ENCODE measurements around the gene BCAP31. TPM values are rescaled to one million over a fixed set of nuclear protein-coding genes. Genes with fewer than 3 reads are reported as not detected.
A peak's percentile ranks its signal among the peaks of the same experiment; 100 is the strongest.

Gene BCAP31
- 60.6 TPM for total RNA-seq

DNA sequence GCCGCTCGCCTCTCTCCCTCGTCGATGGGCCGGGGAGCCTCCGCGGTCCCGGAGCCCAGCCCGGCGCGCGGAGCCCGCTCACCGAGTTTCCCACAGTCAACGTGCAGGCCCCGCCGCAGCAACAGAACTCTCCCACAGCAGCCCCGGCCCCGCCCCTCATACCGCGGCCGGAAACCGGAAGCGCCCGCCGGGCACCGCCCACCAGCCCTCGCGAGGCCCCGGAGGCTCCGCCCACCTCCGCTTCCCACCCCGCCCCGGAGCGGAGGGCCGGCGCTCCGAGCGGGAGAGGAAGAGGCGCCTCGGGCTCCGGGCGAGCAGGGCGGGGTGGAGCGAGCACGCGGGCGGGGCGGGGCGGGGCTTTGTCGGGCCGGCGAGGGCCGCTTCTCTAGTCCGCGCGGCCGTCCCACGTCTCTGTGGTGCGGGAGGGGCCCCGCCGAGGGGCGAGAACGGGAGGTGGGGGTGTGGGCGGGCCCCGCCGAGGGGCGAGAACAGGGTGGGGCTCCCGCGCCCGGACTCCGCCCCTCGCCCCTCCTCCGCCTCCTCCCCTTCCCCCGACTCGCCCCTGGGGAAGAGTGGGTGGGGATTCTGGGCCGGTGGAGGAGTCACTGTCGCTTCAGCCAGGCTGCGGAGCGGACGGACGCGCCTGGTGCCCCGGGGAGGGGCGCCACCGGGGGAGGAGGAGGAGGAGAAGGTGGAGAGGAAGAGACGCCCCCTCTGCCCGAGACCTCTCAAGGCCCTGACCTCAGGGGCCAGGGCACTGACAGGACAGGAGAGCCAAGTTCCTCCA, at the start of gene BCAP31, which contains the start of gene ABCD1:
TSS of gene BCAP31 (minus strand) at position 136 of the 787 bp plus-strand sequence. CDS start 1,143 bp downstream, outside the sequence.
TSS of gene ABCD1 (plus strand) at position 605 of the 787 bp plus-strand sequence. CDS start 411 bp downstream, outside the sequence.
- no peaks in the 10 kb centered on the region for H3K27me3 ChIP-seq (ENCODE audit: insufficient read depth, low read length)
- H3K4me1 ChIP-seq (ENCODE audit: insufficient read depth, low read length) = peaks cover 54% of the 10 kb centered on the region
- peak within 1 kb of the TSS; percentile 59 for H3K4me3 ChIP-seq (ENCODE audit: low read length)
- no peaks in the 10 kb centered on the region for H3K9me3 ChIP-seq (ENCODE audit: low read depth, low read length)

DNA sequence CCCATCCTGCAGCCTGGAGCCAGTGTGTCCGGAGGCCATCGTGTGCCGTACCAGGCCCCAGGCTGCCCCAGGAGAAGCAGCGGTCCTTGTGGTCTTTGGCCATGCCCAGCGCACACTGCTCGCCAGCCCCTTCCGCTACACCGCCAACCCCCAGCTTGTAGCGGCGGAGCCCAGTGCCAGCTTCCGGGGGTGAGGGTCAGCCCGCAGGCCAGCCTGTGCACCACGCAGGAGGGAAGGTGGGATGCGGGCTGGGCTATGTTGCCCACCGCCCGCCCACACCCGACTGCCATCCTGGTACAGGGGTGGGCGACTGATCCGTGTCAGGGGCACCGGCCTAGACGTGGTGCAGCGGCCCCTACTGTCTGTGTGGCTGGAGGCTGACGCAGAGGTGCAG, 49.0 kb upstream of the BCAP31 start:
- H3K4me3 ChIP-seq (ENCODE audit: low read length) = no peak overlapping the region
- no peaks in the 10 kb centered on the region for H3K27me3 ChIP-seq (ENCODE audit: insufficient read depth, low read length)
- H3K9me3 ChIP-seq (ENCODE audit: low read depth, low read length) = no peaks in the 10 kb centered on the region
- no peaks in the 10 kb centered on the region for H3K4me1 ChIP-seq (ENCODE audit: insufficient read depth, low read length)

GRCh38 chrX:153772316-153773217, 48.4 kb upstream of the BCAP31 start:
- Histone ChIP-seq H3K27me3 (ENCODE audit: insufficient read depth, low read length) (no peaks in the 10 kb centered on the region), H3K4me1 (ENCODE audit: insufficient read depth, low read length) (no peaks in the 10 kb centered on the region), H3K4me3 (ENCODE audit: low read length) (no peak overlapping the region), H3K9me3 (ENCODE audit: low read depth, low read length) (no peaks in the 10 kb centered on the region)

DNA sequence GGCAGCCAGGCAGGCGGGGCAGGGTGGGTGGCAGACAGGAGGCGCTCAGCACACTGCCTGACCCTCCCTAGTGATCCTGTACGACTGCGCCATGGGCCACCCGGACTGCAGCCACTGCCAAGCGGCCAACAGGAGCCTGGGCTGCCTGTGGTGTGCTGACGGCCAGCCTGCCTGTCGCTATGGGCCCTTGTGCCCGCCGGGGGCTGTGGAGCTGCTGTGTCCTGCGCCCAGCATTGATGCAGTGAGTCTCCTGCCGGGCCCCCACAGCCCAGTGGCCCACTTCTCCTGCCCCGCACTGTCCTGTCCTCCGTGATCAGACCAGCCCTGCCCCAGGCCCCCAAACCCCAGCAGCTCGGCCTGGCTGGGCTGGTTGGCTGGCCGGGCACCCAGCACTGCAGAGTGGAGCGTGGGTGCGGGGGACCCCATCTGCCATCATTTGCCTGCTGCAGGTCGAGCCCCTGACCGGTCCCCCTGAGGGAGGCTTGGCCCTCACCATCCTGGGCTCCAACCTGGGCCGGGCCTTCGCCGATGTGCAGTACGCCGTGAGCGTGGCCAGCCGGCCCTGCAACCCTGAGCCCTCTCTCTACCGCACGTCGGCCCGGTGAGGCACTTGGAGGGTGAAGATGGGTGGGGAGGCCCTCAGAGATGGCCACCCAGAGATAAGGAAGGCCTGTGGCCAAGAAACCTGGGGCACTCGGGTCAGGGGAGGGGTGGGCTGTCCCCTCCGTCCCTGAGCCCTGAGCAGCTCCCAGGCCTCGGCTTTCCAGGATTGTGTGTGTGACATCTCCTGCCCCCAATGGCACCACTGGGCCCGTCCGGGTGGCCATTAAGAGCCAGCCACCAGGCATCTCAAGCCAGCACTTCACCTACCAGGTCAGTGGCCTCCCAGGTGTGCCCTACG, 47.5 kb upstream of the BCAP31 start:
- H3K4me1 ChIP-seq (ENCODE audit: insufficient read depth, low read length) = no peaks in the 10 kb centered on the region
- no peak overlapping the region for H3K4me3 ChIP-seq (ENCODE audit: low read length)
- H3K27me3 ChIP-seq (ENCODE audit: insufficient read depth, low read length) = no peaks in the 10 kb centered on the region
- H3K9me3 ChIP-seq (ENCODE audit: low read depth, low read length) = no peaks in the 10 kb centered on the region

DNA sequence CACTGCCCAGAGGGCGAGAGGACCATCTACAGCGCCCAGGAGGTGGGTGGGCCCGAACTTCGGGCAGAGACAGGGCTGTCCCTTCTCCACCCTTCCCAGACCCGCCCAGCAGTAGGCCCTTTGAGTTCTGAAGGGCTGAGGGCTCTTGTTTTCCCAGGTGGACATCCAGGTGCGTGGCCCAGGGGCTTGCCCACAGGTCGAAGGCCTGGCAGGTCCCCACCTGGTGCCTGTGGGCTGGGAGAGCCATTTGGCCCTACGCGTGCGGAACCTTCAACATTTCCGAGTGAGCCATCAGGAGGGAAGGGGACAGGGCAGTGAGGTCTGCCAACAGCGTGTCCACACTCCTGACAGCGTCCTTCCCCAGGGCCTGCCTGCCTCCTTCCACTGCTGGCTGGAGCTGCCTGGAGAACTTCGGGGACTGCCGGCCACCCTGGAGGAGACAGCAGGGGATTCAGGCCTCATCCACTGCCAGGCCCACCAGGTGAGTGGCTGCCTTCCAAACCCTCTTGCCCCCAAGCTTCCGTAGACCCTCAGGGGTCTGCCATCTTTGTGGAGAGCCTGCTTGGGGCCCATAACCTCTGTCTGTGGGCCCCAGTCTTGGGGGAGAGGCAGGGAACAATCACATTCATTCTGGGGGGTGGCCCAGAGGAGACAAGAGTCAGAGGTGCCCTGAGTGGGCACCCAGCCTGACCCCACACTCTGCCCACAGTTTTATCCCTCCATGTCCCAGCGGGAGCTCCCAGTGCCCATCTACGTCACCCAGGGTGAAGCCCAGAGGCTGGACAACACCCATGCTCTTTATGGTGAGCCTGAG, 46.6 kb upstream of the BCAP31 start:
- no peak overlapping the region for H3K4me3 ChIP-seq (ENCODE audit: low read length)
- no peaks in the 10 kb centered on the region for H3K4me1 ChIP-seq (ENCODE audit: insufficient read depth, low read length)
- H3K27me3 ChIP-seq (ENCODE audit: insufficient read depth, low read length) = no peaks in the 10 kb centered on the region
- no peaks in the 10 kb centered on the region for H3K9me3 ChIP-seq (ENCODE audit: low read depth, low read length)

DNA sequence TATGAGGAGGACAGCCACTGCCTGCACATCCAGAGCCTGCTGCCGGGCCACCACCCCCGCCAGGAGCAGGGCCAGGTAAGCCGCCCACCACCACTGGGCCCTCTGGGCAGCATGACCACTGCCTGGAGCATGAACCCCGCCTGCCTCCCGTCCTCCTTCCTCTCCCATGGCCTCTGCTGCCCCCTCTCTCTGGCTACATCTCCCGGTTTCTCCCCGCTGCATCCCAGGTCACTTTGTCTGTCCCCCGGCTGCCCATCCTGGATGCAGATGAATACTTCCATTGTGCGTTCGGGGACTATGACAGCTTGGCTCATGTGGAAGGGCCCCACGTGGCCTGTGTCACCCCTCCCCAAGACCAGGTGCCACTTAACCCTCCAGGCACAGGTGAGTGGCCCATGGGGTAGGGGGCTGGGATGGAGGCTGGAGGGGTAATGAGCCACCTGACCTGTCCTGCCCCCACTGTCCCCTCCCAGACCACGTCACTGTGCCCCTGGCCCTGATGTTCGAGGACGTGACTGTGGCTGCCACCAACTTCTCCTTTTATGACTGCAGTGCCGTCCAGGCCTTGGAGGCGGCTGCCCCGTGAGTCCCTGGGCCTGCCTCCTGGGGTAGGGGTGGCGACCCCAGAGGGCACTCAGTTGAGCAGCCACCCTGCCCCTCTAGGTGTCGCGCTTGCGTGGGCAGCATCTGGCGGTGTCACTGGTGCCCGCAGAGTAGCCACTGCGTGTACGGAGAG, 45.8 kb upstream of the BCAP31 start:
- Histone ChIP-seq H3K27me3 (ENCODE audit: insufficient read depth, low read length) (no peaks in the 10 kb centered on the region), H3K9me3 (ENCODE audit: low read depth, low read length) (no peaks in the 10 kb centered on the region), H3K4me1 (ENCODE audit: insufficient read depth, low read length) (no peaks in the 10 kb centered on the region), H3K4me3 (ENCODE audit: low read length) (no peak overlapping the region)

- no peaks in the 10 kb centered on the region for H3K9me3 ChIP-seq (ENCODE audit: low read depth, low read length)
- H3K4me3 ChIP-seq (ENCODE audit: low read length) = no peak overlapping the region
- H3K27me3 ChIP-seq (ENCODE audit: insufficient read depth, low read length) = no peaks in the 10 kb centered on the region
- no peaks in the 10 kb centered on the region for H3K4me1 ChIP-seq (ENCODE audit: insufficient read depth, low read length)
These were observed 45.1 kb upstream of the BCAP31 start for GRCh38 chrX:153769158-153769864.

- Histone ChIP-seq H3K27me3 (ENCODE audit: insufficient read depth, low read length) (no peaks in the 10 kb centered on the region), H3K4me1 (ENCODE audit: insufficient read depth, low read length) (peaks cover 3% of the 10 kb centered on the region), H3K9me3 (ENCODE audit: low read depth, low read length) (no peaks in the 10 kb centered on the region), H3K4me3 (ENCODE audit: low read length) (no peak overlapping the region)
These were observed 44.3 kb upstream of the BCAP31 start for GRCh38 chrX:153768311-153769157.

DNA sequence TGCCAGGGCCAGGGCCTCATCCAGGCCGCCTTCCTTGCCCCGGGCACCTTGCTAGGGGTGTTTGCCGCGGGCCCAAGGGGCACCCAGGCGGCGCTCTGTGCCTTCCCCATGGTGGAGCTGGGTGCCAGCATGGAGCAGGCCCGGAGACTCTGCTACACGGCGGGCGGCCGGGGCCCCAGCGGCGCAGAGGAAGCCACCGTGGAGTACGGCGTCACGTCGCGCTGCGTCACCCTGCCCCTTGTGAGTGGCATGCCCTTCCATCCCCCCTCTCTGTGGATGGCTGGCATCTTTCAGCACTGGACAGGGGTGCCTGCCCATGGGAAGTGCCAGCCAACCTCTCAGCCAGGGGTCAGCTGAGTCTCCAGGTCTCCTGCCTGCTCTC, 43.5 kb upstream of the BCAP31 start:
- Histone ChIP-seq H3K4me3 (ENCODE audit: low read length) (no peak overlapping the region), H3K4me1 (ENCODE audit: insufficient read depth, low read length) (peaks cover 3% of the 10 kb centered on the region), H3K27me3 (ENCODE audit: insufficient read depth, low read length) (no peaks in the 10 kb centered on the region), H3K9me3 (ENCODE audit: low read depth, low read length) (no peaks in the 10 kb centered on the region)

GRCh38 chrX:153766871-153767673, 42.9 kb upstream of the BCAP31 start:
- Histone ChIP-seq H3K27me3 (ENCODE audit: insufficient read depth, low read length) (no peaks in the 10 kb centered on the region), H3K4me3 (ENCODE audit: low read length) (no peak overlapping the region), H3K4me1 (ENCODE audit: insufficient read depth, low read length) (peaks cover 3% of the 10 kb centered on the region), H3K9me3 (ENCODE audit: low read depth, low read length) (no peaks in the 10 kb centered on the region)

GRCh38 chrX:153766098-153766817, 42.1 kb upstream of the BCAP31 start:
- H3K27me3 ChIP-seq (ENCODE audit: insufficient read depth, low read length) = no peaks in the 10 kb centered on the region
- H3K4me3 ChIP-seq (ENCODE audit: low read length) = no peak overlapping the region
- H3K9me3 ChIP-seq (ENCODE audit: low read depth, low read length) = no peaks in the 10 kb centered on the region
- H3K4me1 ChIP-seq (ENCODE audit: insufficient read depth, low read length) = peaks cover 3% of the 10 kb centered on the region
